ENCODE measurements around the gene TTBK1.

DNA sequence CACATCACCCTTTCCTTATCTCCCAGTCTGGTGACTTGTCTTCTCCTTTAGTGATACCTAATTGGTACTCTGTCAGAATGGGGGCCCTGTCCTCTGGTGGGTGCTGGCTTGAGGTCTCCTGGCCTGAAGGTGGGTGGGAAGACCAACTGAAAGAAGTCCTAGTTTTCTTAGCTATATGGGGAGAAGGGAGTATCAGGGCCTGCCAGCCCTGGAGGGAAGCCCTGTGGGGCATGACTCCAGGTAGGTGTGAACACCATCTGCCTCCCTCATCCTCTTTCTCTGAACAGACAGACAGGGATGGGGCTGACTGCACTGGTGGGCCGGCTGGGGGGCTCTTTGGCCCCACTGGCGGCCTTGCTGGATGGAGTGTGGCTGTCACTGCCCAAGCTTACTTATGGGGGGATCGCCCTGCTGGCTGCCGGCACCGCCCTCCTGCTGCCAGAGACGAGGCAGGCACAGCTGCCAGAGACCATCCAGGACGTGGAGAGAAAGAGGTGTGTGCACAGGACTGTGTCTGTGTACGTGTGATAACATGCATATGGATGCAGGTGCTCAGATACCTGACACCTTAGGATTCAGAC, 60.6 kb downstream of the TTBK1 start:
- TF ChIP-seq, protein P1, sequence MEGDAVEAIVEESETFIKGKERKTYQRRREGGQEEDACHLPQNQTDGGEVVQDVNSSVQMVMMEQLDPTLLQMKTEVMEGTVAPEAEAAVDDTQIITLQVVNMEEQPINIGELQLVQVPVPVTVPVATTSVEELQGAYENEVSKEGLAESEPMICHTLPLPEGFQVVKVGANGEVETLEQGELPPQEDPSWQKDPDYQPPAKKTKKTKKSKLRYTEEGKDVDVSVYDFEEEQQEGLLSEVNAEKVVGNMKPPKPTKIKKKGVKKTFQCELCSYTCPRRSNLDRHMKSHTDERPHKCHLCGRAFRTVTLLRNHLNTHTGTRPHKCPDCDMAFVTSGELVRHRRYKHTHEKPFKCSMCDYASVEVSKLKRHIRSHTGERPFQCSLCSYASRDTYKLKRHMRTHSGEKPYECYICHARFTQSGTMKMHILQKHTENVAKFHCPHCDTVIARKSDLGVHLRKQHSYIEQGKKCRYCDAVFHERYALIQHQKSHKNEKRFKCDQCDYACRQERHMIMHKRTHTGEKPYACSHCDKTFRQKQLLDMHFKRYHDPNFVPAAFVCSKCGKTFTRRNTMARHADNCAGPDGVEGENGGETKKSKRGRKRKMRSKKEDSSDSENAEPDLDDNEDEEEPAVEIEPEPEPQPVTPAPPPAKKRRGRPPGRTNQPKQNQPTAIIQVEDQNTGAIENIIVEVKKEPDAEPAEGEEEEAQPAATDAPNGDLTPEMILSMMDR (IDR thresholded peaks at IDR 0.05), result no peak
- TF ChIP-seq POLR2A (IDR thresholded peaks at IDR 0.05), result no peak

Measured in Peyer's patch (tissue), 4 donors.